Loucy (cell line): ENCODE measurements around the gene LY6G6C.

Experiments used
- H2AFZ ChIP-seq: fragments of 200-600 bp; sonication (generic); 2 replicates; pipeline ENCODE4 v1.6.0; 2016; ENCODE audit warnings: antibody characterized with exemption, mild to moderate bottlenecking, low read length, moderate library complexity
- H3F3A ChIP-seq: fragments of 200-600 bp; 2 replicates; pipeline ENCODE4 v1.6.0; 2016; ENCODE audit warnings: antibody characterized with exemption, low read depth, mild to moderate bottlenecking
- H3K27me3 ChIP-seq: fragments of 200-600 bp; sonication (generic); 2 replicates; pipeline ENCODE4 v1.6.1; 2014; ENCODE audit warnings: low read length, mild to moderate bottlenecking; ENCODE audit not compliant: insufficient read depth, poor library complexity, severe bottlenecking
- H3K36me3 ChIP-seq: fragments of 200-600 bp; sonication (generic); 2 replicates; pipeline ENCODE4 v1.6.1; 2016; ENCODE audit warnings: low read length; ENCODE audit not compliant: insufficient read depth
- H3K4me1 ChIP-seq: fragments of 200-600 bp; sonication (generic); 2 replicates; pipeline ENCODE4 v1.5.1; 2014; ENCODE audit warnings: low read length, mild to moderate bottlenecking; ENCODE audit not compliant: insufficient read depth, poor library complexity, severe bottlenecking
- H3K4me2 ChIP-seq: fragments of 200-600 bp; sonication (generic); 2 replicates; pipeline ENCODE4 v1.6.0; 2014; ENCODE audit warnings: antibody characterized with exemption, low read length, low read depth, mild to moderate bottlenecking; ENCODE audit not compliant: poor library complexity, severe bottlenecking
- H3K4me3 ChIP-seq: fragments of 200-600 bp; sonication (generic); 2 replicates; pipeline ENCODE4 v1.5.1; 2014; ENCODE audit warnings: low read length, mild to moderate bottlenecking, mixed read lengths; ENCODE audit not compliant: poor library complexity, severe bottlenecking
- H3K79me2 ChIP-seq: fragments of 200-600 bp; sonication (generic); 2 replicates; pipeline ENCODE4 v1.6.1; 2014; ENCODE audit warnings: low read length; ENCODE audit not compliant: insufficient read depth
- H3K9ac ChIP-seq: fragments of 200-600 bp; sonication (generic); 2 replicates; pipeline ENCODE4 v1.6.0; 2014; ENCODE audit warnings: mild to moderate bottlenecking, low read depth, low read length, moderate library complexity; ENCODE audit not compliant: poor library complexity, severe bottlenecking
- H3K9me2 ChIP-seq: fragments of 200-600 bp; sonication (generic); replicated peaks from 2 replicates; pipeline ENCODE4 v1.6.1; 2016; ENCODE audit warnings: low read depth, low read length, mixed read lengths
- H3K9me3 ChIP-seq: fragments of 200-600 bp; sonication (generic); 2 replicates; pipeline ENCODE4 v1.6.1; 2014; ENCODE audit warnings: mild to moderate bottlenecking, antibody characterized with exemption, low read length, low read depth; ENCODE audit not compliant: insufficient read depth
- H4K20me1 ChIP-seq: fragments of 200-600 bp; sonication (generic); 2 replicates; pipeline ENCODE4 v1.6.0; 2014; ENCODE audit warnings: antibody characterized with exemption, low read length, mild to moderate bottlenecking; ENCODE audit not compliant: insufficient read depth, poor library complexity, severe bottlenecking
- CTCF ChIP-seq: fragments of 200-600 bp; sonication (generic); conservative IDR thresholded peaks from 2 replicates; pipeline ENCODE4 v1.5.1; 2014; ENCODE audit warnings: mild to moderate bottlenecking, antibody characterized with exemption, low read length
- EZH2phosphoT487 ChIP-seq: fragments of 200-600 bp; IDR thresholded peaks from 2 replicates; pipeline ENCODE4 v1.6.1; 2018; ENCODE audit warnings: antibody characterized with exemption, mild to moderate bottlenecking, moderate library complexity, borderline replicate concordance

LY6G6C gene

GRCh38 chr6:31727717-31728671, 6.4 kb upstream of the LY6G6C start:
- H3K9me2 ChIP-seq: no peaks in the 10 kb centered on the region
- H3F3A ChIP-seq: peaks cover 15% of the 10 kb centered on the region; the same call in 1 of the 2 replicates
- no peak overlapping the region for H2AFZ ChIP-seq
- H3K36me3 ChIP-seq: peaks cover 29% of the 10 kb centered on the region
- no peaks in the 10 kb centered on the region for H3K9me3 ChIP-seq
- peak overlapping the region; percentile 85 for H3K4me2 ChIP-seq
- peaks cover 56% of the 10 kb centered on the region for H3K79me2 ChIP-seq
- peaks cover 27% of the 10 kb centered on the region for H4K20me1 ChIP-seq
- H3K27me3 ChIP-seq: no peaks in the 10 kb centered on the region
- no peak for TF ChIP-seq CTCF
- TF ChIP-seq EZH2phosphoT487: no peak
- H3K4me1 ChIP-seq: peaks cover 52% of the 10 kb centered on the region
- H3K9ac ChIP-seq: peak overlapping the region; percentile 89
- H3K4me3 ChIP-seq: peak overlapping the region; percentile 94

- H3F3A ChIP-seq: peaks cover 14% of the 10 kb centered on the region; the same call in 1 of the 2 replicates
- TF ChIP-seq EZH2phosphoT487 (no peak), CTCF (no peak)
- peaks cover 47% of the 10 kb centered on the region for H3K4me1 ChIP-seq
- no peaks in the 10 kb centered on the region for H3K27me3 ChIP-seq
- H4K20me1 ChIP-seq: peaks cover 25% of the 10 kb centered on the region
- no peak overlapping the region for H3K4me2 ChIP-seq
- no peak overlapping the region for H2AFZ ChIP-seq
- H3K79me2 ChIP-seq: peaks cover 48% of the 10 kb centered on the region
- H3K9ac ChIP-seq: peak overlapping the region; percentile 24
- no peak overlapping the region for H3K4me3 ChIP-seq
- peaks cover 23% of the 10 kb centered on the region for H3K36me3 ChIP-seq
- no peaks in the 10 kb centered on the region for H3K9me3 ChIP-seq
- no peaks in the 10 kb centered on the region for H3K9me2 ChIP-seq
Measured at GRCh38 chr6:31727034-31727716, 5.6 kb upstream of the LY6G6C start.

- no peak for TF ChIP-seq EZH2phosphoT487
- no peak for TF ChIP-seq CTCF
- Histone ChIP-seq H3K9ac (peak overlapping the region; percentile 63), H4K20me1 (peaks cover 16% of the 10 kb centered on the region), H3K9me3 (no peaks in the 10 kb centered on the region), H2AFZ (no peak overlapping the region), H3K27me3 (no peaks in the 10 kb centered on the region), H3K9me2 (no peaks in the 10 kb centered on the region), H3K4me3 (peak overlapping the region; percentile 14), H3K4me1 (peaks cover 33% of the 10 kb centered on the region), H3F3A (peaks cover 7% of the 10 kb centered on the region; the same call in 1 of the 2 replicates), H3K36me3 (peaks cover 11% of the 10 kb centered on the region; the same call in 1 of the 2 replicates), H3K4me2 (peak overlapping the region; percentile 58), H3K79me2 (peaks cover 37% of the 10 kb centered on the region)
Measured at GRCh38 chr6:31725502-31726350, 4.2 kb upstream of the LY6G6C start.
